HG03342 (cell line): Measurements from ENCODE around the gene GFRA4.

Source experiments
- ATAC-seq: cut with Tn5 transposase; IDR thresholded peaks from one replicate; pipeline ENCODE4 v1.9.1; 2021; ENCODE audit warnings: mild to moderate bottlenecking, moderate library complexity; ENCODE audit not compliant: unreplicated experiment

The GFRA4 gene

DNA sequence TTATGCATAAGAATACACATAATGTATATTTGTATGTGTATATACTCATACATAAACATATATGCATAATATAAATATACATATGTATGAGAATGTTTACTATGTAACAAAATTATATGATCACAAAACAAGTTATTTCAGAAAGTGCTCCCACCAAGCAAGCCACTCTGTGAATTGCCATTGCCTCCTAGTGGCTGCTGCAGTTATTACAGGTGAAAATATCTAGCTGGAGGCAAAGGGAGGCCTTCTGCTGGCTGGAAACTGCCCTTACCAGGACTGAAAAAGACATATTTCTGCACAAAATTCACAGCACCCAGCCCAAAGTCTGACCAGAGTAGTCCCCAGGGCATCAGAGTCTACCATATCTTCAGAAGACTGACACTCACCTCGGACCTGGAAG, 33.0 kb upstream of the GFRA4 start:
- ATAC-seq, result no peak

DNA sequence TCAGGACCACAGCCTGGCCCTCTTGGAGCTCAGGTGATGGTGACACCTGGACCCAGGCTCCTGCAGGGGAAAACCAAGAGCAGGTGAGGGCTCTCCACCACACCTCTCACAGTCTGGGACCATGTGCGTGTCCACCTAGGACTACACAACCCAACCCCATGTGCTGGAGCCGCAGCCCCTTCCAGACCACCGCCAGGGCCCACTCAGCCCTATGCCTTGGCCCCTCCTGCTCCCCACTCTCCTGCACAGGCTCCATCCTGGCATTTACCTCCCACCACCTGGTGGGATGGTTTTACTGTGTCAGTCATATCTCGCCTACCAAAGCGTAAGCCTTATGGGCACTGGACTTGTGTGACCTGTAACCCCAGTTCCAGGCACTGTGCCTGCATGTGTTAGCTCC, 31.7 kb upstream of the GFRA4 start:
- ATAC-seq, result no peak

DNA sequence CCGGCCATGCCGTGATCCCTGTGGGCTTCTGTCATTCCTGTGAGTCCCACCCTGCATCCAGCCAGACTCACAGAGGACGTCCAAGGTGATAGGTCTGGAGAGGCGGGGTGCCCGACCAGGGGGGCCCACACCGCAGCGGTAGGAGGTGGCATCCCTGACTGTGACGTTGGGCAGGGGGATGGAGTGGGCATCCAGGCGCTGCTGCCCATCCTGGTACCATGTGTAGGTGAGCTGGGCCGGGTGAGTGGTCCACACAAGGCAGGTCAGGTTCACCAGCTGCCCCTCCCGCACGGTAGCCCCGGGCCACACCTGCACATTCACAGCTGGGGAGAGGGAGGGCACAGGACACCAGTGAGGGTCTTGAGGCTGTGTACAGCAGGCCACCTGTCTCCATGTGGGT, 30.2 kb upstream of the GFRA4 start:
- no peak for ATAC-seq

DNA sequence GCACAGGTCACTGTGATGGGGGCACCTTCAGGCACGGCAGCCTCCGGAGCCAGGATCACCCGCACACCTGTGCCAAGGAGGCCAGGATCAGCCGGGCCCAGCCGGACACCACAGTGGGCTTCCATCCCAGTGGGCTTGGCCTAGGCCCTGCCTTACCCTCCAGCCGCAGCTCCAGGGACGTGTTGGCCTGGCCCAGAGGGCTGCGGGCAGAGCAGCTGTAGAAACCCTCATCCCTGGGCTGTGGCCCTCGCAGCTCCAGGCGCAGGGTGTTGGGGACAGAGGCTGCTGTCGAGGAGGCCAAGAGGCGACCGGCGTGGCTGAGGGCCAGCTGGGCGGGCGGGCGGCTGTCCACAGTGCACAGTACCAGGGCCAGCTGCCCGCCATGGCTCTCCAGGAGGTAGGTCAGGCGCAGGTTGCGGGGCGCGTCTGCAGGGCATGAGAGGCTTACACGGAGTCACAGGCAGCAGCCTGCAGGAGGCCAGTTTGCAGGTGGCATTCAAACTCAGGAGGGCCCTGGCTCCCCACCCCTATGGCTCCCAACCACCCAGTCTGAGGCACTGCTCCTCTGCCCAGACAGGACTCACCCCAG, 29.6 kb upstream of the GFRA4 start:
- ATAC-seq, result no peak

DNA sequence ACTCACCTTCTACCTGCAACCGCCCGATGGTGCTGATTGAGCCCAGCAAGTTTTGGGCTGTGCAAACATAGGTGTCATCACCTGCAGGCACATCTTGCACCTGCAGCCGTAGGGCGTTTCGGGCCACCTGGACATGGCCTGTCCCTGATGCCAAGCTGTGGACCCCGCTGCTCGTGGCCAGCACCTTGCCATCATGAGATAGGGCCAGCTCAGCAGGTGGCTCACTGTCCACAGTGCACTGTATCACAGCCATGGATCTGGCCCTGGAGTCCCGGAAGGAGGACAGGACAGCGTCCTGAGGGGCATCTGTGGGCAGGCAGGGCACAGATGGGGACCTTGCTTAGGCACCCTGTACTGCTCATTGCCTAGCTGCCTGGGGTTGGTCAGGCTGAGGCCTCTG, 28.7 kb upstream of the GFRA4 start:
- ATAC-seq, result no peak

DNA sequence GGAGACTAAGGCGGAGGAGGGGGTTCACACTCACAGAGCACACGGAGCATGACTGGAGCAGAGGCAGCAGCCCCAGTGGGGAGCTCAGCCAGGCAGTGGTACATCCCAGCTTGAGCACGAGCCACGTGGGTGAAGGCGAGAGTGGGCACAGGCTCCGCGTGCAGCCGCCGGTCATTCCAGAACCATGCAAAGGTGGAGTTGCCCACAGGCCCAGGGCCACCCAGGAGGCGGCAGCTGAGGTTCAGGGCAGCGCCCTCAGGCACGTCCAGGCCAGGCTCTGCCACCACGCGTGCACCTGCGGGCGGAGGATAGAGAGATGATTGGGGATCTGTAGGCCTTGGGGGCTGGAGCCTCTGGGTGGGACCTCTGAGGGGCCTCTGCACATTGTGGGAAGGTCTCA, 28.1 kb upstream of the GFRA4 start:
- ATAC-seq, result no peak

DNA sequence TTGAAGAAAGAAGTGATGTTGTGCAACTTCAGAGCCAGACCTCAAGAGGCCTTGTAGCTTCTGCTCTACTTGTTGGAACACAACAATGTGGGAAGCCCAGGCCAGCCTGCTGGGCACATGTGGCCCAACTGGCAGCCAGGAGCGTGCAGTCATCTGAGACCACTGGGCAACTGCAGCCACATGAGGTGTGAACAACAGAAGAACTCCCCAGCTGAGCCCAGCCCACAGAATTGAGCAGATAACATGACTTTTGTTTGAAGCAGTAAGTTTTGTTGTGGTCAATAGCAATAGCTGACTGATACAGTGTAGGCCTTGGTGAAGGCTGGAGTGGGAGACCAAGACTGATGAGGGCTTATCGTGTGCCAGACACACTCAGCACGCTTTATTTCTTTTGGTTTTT, 27.2 kb upstream of the GFRA4 start:
- no peak for ATAC-seq

DNA sequence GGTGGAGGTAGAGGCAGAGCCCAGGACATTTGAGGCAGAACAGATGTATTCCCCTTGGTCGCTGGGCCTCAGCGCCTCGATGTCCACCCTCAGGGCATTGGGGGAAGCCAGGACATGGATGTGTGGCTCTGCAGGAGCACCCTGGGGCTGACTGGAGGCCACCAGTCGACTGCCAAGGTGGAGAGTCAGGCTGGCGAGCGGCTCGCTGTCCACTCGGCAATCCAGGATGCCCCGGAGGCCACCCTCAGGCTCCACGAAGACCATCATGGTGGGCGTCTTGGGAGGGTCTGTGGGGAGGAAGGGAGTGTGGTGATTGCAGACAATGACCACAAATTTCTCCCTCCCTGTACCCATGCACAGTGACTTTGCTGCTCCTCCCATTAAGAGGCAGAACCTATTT, 26.8 kb upstream of the GFRA4 start:
- ATAC-seq, result no peak

DNA sequence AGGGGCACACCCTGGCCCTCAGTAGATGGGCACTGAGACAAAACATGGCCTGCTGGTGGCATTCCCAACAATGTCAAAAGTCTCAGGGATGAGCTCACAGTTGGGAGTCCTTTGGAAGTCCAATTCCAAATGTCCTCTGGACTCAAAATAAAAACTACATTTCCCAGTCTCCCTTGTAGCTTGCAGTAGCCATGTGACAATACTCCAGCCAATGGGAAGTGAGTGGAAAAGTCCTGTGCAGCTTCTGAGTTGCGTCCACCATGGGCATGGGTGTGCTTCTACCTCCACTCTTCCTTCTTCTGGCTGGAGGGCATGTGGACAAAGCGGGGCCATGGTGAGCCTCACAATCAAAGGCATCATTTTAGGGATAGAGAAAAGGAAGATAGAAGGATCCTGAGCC, 24.5 kb upstream of the GFRA4 start:
- ATAC-seq, result no peak

DNA sequence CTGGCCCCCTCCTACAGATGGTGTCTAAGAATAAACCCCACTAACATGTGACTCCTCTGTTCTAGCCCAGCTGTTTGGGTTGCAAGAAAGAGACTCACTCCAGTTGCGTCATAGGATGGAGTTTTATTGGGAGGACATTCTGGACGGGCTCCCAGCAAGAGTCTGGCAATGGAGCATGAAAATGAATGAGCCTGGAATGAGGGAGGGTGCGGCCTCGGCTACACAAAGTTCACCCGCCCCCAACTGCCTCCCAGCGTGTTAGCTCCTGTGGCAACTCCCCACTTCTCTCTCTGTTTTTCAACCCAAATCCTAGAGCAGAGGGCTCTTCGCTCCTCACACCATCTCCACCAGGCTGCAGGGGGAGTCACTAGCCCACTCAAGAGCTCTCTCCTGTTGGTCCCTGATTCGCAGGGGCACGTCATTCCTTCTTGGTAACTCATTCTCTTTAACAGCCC, 23.7 kb upstream of the GFRA4 start:
- no peak for ATAC-seq

DNA sequence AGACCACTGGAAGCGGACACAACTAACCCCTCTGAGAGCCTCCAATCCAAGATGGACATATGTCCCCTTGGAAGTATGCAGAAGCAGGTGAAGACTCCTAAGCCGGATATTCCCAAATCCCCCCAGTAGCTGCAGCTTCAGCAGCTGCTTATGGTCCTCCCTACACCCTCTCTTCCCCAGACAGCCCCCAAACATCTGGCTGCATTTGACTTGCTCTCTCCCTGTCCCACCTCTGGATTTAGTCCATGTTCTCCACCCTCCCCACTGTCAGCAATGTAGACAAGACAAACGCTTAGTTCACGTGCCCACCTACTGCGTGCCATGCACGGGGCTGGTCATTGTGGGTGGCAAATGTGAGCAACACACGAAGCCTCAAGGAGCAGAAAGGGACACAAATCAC, 23.2 kb upstream of the GFRA4 start:
- ATAC-seq, result no peak

DNA sequence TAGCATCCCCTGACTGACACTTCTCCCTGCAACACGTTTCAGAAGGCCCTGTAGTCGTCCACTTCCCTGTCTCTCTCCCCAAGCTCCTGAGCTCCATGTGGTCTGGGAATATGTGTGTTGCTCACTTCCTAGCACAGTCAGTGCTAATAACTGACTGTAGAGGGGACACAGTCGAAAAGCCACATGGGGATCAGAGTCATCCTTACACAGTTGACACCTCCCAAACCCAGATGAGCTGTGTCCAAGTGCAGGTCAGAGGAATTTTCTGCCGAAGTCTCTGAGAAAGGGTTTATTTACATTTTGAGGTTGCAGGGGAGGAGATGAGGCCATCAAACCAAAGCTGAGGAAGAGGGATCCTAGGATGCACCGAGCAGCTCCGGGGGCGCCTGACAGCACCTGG, 22.1 kb upstream of the GFRA4 start:
- ATAC-seq, result no peak

DNA sequence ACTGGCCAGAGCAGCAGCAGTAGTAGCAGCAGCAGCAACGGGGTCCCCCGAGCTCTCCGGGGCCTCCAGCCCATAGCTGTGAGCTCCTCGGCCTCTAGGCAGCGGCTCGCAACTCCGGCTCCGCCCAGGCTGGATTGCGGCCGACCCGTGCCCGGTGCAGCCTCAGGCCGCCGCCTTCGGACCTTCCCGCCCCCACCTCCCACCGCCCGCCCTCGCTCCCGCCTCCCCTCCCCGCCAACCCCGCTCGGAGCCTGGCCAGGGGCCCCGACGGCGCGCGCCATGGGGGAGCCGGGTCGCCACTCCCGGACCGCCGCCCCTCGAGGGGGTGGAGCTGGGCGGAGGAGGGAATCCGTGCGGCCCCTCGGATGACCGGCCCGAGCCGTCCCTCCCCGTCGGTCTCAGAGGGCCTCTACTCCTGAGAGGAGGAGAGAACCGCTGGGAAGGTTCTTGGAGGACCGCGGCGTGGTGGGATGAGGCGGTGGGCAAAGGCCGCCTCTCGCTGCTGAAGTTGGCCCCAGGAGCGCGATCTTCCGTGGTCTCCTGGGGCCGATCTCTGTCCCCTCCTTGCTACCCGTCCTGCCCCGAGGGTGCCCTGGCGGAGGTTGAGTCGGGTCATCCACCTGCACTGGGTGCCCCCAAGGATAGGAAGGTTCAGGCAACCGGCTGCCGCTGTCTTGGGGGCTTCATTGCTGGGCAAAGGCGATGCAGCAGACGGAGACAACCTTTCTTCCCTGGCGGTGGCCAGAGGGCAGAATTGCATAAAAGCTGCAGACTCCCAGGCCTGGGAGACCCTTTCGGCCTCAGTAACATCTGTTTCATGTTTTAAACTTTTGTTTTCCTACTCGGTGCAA, 19.0 kb upstream of the GFRA4 start, which contains the start of gene ADAM33:
Gene ADAM33 (minus strand): TSS at position 80 of the 851 bp plus-strand sequence. CDS start 6 bp downstream, at position 74.
- ATAC-seq, result no peak

DNA sequence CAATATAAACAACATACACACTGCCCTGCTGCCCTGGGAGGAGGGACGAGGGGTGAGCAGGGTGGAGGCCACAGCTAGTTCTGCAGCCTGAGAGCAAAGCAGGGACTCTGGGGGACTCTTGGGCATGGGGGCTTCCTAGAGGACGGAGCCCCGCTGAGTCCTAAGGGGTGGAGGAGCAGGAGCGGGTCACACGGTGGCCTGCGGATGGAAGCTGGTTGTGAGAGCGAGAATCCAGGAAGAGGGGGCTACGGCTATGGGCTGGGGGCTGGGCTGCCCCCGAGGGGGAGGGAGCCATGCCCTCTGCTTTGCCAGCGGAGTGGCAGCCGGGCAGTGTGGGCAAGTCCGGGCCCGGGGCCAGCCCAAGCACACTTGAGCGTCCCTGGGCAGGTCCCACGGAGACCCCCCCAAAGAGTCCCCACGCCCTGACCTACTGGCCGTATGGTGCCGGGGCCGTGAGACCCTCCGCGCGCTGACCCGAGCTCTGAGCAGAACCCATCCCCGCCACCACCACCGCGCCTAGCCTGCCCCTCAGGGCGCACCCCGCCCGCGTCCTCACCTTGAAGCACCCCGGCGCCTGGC, 18.2 kb upstream of the GFRA4 start:
- no peak for ATAC-seq

DNA sequence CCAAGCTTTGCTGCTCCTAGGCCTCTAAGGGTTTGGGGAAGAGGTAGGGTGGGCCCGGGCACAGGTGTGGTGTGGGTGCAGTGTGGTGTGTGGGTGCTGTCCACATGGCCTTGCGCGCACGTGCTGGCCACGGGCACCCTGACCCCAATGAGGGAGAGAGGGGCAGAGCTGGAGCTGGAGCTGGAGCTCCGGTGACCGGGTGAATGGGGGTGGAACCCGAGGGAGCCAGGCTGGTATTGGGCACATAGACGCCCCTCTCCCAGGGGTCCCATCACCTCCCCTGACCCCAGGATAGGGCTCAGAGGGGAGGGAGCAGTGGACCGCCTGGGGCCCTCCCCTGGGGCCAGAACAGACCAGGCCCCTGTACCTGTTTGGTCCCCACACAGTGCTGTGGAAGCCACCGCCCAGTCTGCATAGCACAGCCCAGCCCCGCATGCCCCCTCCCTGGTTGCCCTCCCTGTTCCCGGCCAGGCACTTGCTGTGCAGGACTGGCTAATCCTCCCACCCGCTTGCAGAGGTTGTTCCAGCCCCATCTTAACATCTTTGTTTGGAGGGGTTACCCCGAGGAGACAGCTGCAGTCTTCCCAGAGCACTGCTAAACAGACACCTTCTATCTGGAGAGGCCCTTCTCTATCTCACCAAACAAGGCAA, 17.6 kb upstream of the GFRA4 start:
- no peak for ATAC-seq

DNA sequence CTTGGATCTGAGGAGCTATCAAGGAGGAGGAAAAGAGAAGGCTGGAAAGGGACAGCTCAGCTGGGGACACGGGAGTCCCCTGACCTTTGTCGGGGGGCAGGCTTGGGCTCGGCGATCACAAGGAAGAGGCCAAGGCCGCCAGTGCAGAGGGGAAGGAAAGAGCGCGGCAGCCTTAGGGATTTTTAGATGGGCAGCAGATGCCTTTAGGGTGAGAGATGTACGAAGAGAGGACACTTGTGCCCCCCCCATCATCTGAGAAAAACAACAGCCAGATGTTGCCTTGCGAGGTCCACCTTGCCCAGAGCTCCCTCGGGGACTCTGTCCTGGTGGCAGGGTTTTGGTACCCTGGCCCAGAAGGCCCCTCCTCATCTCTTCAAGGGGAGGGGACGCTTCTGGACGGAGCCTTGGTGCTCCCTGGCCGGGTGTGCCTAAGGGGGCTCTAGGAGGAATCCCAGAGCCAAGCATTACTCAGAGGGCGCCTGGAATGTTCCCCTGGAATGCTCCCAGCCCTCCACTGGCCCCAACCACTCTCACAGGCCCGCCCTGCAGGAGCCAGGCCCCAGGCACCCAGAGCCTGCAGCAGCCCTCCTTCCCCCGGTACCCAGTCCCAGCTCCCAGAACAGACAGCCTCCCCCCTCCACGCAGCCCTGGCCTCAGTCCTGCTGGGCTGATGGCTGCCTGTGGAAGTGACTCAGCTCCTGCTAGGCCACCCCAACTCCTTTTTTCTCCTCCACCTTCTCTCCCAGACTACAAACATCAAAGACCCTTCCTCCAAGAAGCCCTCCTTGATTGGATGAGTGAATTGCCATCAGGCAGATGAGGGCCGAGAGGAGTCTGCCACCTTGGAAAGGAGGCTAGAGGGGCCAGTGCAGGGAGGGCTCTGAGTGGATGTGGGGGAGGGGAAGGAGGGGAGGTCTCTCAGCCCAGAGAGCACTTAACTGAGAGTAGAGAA, 16.8 kb upstream of the GFRA4 start:
- no peak for ATAC-seq

DNA sequence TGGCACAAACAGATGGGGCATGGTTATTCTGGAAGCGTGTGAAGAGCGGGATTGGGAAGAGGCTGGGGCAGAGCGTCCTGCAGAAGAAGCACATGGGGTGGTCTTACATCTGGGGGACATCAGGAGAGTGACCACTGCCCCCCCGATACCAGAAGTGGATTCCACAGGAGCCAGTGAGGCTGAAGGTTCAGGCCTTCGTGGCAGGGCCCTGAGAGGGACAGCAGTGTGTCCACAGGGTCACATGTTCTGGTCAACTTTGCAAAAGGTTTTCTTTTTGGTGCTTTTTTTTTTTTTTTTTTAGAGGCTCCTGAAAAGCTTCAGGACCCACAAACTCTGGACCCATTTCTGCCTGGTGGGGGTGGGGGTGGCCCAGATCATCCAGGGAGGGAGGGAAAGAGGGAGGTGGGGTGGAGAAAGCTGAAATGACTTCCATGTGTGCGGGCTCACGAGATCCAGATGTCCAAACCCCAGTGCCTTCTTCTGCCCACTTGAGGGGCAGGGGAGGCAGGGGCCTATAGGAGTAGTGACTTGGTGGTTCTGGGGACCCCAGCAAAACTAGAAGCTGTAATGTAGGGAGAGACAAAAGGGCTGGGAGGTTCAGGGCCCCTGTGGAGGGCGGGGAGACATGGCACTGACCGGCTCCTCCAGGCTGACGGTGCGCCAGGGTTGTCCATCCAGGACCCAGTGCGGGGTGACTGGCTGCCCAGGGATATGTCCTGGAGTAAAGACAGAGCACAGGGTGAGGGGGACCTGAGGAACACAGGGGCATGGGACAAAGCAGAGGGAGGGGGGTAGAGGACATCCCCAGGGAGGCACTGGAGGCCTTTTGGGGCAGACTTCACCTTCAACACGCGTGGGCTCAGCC, 15.9 kb upstream of the GFRA4 start:
- ATAC-seq, result no peak

DNA sequence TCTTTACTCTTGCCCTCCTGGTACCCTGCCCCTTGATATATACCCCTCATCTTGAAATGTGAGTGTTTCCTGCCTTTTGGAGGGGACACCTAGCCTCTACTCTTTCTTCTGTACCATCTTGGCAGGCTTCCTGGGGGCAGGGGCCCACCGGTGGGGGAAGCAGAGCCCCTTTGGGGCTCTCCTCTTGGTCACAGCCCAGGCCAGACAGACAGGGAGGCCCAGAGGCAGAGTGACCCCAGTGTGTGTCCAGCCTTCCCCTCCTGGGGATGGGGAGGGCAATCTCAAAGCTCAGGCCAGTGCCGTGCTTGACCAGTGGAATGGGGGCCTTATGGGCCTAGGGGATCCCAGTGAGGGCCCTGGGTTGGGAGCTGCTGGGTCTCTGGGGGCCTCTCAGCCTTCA, 15.0 kb upstream of the GFRA4 start:
- no peak for ATAC-seq

DNA sequence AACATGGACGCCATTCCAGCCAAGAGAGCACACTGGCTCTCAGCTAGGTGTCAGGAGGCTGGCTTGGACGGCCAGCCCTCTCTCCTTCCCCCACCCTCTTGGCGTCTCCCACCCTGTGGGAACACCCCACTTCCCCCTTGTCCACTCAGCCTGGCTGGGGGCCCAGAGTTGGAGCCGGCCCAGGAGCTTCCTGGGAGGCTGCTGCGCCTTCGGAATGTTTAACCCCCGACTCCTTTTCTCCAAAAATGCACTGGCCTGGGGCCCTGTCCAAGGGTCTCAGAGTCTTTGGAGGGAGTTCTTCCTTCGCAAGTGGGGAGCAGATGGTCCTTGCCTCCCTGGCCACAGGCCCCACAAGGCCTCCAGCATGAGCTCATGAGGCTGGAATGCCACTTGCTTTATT, 14.5 kb upstream of the GFRA4 start:
- no peak for ATAC-seq
